Hypothalamus (tissue), 51 donors: ENCODE data around the gene CCDC90B.
"Not testable (repeated sequence)": the region's sequence is repeated elsewhere in the genome, so short reads cannot be mapped to it uniquely, and the experiment has no call there.

ENCODE experiments used
- DNase-seq, 51 donors: peaks; one replicate each; lab custom pipeline; 2025; lab: John Stamatoyannopoulos, UW

CCDC90B gene, protein sequence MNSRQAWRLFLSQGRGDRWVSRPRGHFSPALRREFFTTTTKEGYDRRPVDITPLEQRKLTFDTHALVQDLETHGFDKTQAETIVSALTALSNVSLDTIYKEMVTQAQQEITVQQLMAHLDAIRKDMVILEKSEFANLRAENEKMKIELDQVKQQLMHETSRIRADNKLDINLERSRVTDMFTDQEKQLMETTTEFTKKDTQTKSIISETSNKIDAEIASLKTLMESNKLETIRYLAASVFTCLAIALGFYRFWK

DNA sequence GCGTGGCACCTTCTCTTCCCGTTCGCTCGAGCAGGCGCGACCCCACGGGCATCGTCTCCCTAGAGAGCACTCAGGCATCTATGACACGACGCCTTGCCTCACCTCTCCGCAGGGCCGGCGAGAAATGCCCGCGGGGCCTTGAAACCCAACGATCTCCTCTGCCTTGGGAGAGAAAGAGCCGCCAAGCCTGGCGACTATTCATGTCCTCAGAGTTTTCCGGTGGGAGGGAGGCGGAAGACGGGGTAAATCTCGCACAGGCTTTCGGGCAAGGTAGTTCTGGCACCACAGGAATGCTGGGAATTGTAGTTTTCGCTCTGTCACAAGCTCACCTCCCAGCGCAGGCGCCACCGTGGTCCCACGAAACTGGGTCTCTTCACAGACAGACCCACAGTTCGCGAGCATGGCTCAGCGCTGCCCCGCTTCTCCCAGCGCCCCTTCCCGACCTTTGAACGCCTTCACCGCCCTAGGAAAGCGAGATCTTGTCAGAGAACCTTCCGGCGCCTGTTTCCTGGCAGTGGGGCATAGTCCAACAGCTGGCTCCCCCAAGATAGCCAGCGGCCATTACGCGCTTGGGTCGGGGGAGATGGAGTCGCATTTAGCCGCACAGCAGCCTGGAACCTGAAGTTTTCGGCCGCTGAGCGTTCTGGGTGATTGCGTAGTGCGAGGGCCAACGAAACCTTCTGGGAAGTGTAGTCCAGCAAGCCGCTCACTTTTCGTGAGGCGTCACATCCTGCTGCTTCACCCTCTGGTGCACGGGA is at the start of gene CCDC90B:
Gene CCDC90B (minus strand): TSS at position 597 of the 758 bp plus-strand sequence. CDS start 395 bp downstream, at position 202.
- DNase-seq = peak; percentile 86 to 100 (median 97)

DNA sequence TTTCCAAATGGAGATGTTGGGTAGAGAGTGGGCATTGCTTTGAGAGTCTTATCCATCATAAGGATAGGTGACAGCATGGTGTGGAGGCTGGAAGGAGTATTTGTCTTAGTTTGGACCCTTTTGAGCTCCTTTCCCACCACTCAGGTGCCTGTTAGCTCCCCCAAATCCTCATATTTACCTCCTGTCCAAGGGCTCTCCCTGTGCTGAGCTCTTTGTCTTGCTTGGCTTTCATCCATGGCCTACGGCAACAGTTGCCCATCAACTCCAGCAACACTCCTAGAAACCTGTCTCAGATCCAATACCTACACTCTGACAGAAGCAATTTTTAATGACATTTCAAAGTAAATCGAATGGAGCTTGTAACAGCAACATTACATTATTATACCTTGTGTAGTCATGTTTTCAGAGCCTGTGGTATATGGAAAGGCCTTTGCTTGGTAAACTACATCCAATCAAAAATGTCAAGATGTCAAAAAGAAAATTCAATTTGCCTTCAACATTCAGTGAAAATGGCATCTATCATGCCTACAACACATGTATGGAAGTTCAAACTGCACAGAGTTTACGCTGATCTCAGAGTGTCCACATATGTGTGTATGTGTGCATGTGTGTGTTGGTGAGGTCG is 49.4 kb upstream of the CCDC90B start:
- DNase-seq = no peak

DNA sequence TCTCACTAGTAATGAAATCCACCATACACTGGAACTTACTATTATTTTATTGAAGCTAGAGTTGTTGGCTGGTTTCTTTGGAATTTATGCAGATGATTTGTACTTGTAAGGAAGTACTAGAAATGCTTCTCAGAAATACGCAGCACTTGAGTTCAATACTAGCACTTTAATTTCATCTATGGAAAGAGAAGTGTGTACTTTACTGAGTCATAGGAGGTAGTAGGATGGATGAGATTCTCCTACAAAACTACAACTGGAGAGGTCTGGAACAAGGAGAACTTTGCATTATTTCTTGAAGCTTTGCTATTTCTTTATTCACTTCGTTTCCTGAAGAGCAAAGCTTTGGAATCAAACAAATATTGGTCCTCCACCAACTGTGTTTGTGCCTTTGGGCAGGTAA is 44.1 kb upstream of the CCDC90B start:
- DNase-seq = no peak

DNA sequence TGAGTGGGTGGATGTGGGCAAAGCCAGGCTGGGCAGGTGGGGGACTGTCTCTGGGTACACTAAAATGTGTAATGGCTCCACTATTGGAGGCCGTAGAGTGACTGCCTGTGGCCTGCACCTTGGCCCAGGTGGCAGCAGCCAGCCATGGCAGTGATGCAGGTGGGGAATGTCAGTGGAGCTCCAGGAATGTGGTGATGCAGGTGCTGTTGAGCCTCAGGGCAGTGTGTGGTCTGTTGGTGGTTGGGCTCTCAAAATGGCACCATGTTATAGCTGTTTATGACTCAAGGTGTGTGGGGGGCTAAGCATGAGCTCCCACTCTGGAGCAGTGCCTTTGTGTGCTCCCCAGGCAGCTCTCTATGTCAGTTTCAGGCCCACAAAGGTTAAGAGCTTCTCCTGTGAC is 40.2 kb upstream of the CCDC90B start:
- no peak for DNase-seq

DNA sequence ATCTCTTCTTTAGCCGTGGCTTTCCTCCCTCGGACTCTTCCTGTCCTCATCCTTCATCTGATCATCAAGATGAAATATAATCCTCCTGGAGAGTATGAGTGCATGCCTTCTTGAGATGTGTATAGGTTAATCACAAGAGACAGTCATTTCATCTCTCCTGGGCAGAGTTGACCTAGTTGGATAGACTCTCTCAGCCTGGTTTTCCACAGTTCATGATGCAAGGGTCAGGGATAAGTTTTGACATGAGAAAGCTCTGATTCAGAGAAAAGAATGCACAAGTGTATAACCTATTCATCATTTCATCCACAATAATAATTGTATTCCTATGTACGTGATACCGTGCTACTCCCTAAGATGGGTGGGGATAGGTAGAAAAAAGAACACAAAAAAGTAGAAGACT is 33.2 kb upstream of the CCDC90B start:
- DNase-seq = no peak

DNA sequence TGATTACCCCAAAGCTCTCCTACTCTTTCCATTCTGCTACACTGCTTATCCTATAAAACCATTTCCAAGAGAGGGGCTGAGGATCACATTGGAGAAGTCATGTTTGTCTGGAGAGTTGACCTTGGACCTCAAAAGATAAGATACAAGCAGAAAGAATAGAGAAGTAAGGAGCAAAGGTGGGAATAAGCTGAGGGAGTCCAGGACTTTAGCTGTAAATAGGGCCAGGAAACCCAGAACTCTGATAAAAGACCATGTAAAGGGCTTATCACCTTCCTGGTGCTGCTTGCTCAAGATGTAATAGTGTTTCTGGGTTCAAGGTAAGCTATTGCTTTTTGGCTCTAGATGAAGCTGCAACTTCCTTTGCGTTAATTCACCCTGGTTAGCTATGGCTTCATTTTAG is 32.8 kb upstream of the CCDC90B start:
- no peak for DNase-seq

DNA sequence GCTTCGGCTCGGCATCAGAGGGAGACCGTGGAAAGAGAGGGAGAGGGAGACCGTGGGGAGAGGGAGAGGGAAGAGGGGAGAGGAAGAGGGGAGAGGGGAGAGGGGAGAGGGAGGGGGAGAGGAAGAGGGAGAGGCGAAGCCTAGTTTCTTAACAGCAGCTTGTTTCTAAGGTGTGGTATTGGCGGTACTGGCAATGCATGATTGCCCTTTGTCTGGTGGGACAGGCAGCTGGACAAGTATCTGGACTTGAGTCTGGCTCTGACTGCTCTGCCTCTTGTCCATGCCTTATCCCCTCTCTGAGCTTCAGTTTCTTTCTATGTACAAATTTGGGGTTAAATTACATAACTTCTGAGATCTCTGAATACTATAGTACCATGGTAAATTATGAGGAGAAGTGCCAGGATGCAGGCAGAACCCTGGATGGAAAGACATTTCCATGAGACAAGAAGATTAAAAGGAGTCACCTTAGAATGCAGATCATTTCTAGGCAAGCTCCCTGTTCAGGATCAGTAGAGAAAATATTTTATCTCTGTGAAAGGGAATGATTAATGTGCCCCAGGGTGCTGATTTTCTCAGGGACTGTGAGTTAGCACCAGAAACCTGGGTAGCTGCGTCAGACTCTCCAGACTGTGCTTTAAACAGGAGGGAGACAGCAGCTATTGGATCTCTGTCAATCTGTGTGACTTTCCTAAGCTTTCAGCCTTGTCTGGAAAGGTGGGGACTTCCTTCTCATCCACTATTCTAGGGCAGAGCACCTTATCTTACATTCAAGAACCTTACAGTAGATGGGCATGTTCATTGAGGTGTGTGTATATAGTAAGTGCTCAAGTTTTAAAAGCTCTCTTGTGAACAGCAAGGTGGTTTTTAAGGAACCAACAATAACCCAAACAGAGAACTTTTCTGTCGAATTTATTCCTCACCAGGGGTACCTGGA is 31.9 kb upstream of the CCDC90B start:
- no peak for DNase-seq

DNA sequence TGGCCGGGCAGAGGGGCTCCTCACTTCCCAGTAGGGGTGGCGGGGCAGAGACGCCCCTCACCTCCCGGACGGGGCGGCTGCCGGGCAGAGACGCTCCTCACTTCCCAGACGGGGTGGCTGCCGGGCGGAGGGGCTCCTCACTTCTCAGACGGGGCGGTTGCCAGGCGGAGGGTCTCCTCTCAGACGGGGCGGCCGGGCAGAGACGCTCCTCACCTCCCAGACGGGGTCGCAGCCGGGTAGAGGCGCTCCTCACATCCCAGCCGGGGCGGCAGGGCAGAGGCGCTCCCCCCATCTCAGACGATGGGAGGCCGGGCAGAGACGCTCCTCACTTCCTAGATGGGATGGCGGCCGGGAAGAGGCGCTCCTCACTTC is 30.7 kb upstream of the CCDC90B start:
- not testable (repeated sequence) for DNase-seq

DNA sequence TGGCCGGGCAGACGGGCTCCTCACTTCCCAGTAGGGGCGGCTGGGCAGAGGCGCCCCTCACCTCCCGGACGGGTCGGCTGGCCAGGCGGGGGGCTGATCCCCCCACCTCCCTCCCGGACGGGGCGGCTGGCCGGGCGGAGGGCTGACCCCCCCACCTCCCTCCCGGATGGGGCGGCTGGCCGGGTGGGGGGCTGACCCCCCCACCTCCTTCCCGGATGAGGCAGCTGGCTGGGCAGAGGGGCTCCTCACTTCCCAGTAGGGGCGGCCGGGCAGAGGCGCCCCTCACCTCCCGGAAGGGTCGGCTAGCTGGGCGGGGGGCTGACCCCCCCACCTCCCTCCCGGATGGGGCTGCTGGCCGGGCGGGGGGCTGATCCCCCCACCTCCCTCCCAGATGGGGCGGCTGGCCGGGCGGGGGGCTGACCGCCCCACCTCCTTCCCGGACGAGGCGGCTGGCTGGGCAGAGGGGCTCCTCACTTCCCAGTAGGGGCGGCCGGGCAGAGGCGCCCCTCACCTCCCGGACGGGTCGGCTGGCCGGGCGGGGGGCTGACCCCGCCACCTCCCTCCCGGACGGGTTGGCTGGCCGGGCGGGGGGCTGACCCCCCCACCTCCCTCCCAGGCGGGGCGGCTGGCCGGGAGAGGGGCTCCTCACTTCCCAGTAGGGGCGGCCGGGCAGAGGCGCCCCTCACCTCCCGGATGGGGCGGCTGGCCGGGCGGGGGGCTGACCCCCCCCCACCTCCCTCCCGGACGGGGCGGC is 30.2 kb upstream of the CCDC90B start:
- not testable (repeated sequence) for DNase-seq

DNA sequence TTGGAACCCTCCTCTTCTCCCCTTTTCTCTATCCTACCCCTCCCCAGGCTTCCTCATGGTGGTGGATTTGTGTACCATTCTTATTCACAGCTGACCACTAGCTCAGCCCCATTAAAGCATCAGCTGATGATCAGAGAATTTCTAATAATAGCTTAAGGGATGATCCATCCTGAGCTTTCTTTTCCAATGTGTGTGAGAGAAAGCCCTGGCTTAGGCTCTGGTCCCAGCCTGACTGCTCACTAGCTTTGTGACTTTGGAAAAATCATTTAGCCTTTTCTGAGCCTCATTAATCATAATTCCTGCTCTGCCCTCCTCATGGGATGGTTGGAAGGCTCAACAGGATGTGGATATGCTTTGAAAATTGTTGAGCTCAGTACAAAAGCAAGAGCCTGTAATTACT is 26.3 kb upstream of the CCDC90B start:
- DNase-seq = no peak

DNA sequence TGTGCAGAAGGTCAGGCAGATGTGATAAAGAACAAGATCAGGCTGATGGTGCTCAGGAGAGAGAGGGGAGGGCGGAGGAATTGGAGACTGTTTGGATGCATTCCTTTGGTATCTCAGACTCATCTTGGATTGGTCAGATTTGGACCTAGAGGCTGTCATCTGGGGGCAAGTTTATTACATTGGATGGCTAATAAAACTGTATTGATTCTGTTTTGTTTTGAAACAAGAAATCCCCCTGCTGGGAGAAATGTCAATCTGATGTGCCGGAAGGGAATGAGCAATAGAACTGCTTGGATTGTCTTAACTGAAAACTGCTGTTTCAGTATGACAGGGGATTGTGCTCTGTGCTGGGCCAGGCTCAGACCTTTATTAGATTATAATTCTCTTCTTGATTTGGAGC is 25.5 kb upstream of the CCDC90B start:
- no peak for DNase-seq

DNA sequence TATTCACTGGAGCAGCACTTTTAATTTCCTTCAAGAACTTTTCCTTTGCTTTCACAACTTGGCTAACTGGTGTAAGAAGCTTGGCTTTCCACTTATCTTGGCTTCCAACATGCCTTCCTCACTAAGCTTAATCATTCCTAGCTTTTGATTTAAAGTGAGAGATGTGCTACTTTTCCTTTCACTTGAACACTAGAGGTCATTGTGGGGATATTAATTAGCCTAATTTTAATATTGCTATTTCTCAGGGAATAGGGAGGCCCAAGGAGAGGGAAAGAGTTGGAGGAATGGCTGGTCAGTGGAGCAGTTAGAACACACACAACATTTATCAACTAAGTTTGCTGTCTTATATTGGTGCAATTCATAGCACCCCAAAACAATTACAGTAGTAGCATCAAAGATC is 24.6 kb upstream of the CCDC90B start:
- DNase-seq = no peak

DNA sequence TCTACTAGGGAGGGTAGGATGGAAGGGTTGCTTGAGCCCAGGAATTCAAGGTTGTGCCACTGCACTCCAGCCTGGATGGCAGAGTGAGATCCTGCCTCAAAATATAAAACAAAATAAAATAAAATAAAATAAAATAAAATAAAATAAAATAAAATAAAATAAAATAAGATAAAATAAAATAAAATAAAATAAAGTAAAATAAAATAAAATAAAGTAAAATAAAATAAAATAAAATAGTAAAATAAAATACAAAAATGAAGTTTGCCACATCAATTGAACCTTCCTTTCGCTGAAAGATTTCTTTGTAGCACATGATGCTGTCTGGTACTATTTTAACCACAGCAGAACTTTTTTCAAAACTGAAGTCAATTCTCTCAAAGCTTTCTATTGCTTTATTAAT is 22.4 kb upstream of the CCDC90B start:
- DNase-seq = not testable (repeated sequence)

DNA sequence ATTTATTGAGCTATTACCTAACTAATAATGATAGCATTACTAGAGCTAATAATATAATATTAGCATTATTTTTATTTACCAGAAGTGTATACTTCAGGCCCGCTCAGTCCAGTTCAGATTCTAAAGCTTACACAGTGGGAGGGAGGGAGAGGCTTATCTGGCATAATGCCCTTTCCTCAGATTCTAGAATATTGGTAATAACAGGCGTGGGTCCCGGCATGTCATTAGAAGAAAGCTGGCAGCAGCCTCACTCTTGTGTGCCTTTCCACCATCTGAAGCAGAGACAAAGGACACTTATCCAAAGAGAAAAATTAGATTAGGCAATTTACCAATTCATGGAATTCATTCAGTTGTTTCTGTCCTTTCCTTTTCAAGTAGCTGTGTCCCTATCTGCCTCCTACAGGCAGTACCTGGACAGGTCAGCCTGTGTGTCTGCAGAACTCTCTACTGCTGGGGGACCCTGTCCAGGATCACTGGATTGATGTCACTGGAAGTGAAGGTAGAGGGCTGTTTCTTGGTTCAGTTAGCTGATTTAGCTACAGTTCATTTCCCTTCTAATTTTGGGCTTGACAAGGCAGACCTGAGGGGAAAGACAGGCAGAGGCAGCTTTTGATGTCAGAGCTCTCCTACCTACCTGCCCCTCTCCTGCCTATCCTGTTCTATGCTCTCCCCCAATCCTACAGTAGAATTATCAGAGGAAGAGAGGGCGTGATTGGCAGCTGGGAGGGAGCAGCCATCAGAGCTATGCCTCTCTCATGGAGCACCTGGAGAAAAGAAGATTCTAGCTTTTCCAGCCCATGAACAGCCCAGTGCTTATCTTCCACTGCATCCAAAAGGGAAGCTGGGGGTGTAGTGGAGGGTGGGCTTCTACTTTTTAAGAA is 20.3 kb upstream of the CCDC90B start:
- DNase-seq = no peak

DNA sequence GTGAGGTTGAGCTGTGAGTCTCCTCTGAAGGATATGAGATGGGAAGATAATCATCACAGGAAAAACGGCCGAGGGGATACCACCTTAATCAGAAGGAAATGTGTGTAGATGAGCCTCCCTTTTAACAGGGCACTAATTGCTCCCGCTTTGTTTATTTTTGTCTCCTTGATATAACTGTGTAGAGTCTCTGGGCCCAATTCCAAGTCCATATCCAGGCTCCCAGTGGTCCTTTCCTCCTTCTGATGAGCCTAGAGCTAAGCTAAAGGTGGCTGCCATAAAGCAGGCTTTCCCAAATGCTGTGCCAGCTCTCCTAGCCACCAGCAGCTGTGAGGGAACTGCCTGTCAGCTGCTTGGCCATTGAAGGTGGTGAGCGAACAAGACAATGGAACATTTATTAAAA is 17.1 kb upstream of the CCDC90B start:
- DNase-seq = no peak

DNA sequence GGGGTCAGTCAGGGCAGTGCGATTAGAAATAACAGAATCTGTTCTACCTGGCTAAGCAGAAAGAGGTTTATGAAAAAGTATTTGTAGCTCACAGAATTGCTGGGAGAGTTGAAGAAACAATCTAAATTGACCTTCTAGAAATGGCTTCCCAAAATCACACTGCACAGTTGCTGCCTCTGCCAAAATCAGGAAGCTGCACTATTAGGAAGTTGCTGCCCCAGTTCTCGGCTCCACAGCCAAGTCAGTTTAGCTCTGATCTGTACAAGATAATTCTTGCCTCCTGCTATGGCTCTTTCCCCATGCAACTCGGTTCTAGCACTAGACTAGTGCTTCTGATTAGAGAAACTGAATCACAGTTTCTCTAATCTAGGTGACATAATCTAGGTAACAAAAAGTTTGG is 16.0 kb upstream of the CCDC90B start:
- no peak for DNase-seq

DNA sequence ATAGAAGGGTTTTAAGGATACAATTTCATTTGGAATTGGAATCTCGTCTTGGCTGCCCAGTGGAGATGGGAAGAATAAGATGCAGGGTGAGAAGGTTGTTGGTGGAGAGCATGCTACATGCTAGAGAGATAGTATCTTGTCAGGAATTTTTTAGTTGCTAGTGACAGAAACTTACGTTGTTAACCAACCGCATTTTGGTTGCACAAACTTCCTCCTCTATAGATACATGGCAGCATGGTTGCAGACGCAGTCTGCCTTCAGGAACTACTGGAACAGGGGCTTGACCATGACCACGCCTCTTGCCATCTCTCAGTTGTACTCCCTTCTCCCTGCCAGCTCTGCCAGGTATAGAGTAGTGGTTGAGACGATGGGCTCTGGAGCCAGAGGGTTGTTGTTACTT is 13.5 kb upstream of the CCDC90B start:
- no peak for DNase-seq

DNA sequence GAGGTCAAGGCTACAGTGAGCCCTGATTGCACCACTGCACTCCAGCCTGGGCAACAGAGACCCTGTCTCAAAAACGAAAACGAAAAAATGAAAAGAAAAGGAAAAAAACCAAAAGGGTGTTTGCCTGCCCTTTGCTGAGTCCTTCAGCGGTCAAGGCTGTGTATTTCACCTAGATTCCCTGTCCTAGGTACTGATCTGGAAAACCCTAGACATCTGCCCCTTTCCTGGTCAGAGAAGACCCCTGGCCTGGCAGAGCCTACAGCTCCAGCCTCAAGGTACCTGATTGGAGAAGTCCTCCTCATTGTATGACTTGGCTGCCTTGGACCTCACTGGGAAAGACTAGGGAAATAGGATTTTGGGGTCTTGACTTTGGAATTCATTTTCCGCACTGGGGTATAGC is 8.0 kb upstream of the CCDC90B start:
- DNase-seq = no peak

DNA sequence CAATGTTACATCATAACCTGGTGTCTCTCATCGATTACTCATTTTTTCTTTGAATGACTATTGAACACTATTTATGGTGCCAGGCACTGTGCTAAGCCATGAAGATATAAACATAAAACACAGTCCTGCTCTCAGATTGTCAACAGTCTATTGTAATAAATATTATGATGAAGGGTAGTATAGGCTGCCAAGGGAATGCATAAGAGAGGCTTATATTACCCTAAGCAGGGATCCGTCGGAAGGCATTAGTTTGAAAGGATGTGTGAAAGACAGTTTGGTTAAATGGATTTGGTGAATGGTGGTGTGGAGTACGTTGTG is 7.2 kb upstream of the CCDC90B start:
- DNase-seq = no peak
